AG09319 (cell line): ENCODE results near the gene DPM2.

ENCODE experiments used
- DNase-seq: peaks from one replicate; pipeline ENCODE4 v3.0.0-alpha.2; 2010; ENCODE audit warnings: low read depth; ENCODE audit errors: extremely low read depth
- TF ChIP-seq, protein P1 (sequence below): IDR thresholded peaks from 2 replicates; pipeline ENCODE4 v1.5.1; 2011; ENCODE audit warnings: low read depth, mild to moderate bottlenecking, inconsistent platforms, low read length, moderate library complexity

Gene DPM2

DNA sequence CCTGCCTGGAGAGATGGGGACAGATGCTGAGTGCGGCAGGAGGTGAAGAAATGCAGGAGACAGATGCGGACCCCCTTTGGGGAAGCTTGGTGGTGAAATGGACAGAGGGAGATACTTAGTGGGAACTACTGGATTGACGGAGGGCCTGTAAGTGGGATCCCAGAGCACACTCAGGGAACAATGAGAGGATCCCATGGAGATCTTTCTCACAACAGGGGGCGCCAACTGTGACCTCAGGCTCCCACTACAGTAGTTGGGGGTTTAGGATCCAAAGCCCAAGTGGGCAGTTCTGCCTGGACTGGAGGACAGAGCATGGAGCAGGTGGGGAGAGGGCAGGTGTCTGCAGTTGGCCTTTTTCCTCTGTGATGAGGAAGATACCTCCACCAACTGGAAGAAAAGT, 3.4 kb downstream of the DPM2 start:
- no peak for DNase-seq
- TF ChIP-seq, protein P1, sequence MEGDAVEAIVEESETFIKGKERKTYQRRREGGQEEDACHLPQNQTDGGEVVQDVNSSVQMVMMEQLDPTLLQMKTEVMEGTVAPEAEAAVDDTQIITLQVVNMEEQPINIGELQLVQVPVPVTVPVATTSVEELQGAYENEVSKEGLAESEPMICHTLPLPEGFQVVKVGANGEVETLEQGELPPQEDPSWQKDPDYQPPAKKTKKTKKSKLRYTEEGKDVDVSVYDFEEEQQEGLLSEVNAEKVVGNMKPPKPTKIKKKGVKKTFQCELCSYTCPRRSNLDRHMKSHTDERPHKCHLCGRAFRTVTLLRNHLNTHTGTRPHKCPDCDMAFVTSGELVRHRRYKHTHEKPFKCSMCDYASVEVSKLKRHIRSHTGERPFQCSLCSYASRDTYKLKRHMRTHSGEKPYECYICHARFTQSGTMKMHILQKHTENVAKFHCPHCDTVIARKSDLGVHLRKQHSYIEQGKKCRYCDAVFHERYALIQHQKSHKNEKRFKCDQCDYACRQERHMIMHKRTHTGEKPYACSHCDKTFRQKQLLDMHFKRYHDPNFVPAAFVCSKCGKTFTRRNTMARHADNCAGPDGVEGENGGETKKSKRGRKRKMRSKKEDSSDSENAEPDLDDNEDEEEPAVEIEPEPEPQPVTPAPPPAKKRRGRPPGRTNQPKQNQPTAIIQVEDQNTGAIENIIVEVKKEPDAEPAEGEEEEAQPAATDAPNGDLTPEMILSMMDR: no peak

DNA sequence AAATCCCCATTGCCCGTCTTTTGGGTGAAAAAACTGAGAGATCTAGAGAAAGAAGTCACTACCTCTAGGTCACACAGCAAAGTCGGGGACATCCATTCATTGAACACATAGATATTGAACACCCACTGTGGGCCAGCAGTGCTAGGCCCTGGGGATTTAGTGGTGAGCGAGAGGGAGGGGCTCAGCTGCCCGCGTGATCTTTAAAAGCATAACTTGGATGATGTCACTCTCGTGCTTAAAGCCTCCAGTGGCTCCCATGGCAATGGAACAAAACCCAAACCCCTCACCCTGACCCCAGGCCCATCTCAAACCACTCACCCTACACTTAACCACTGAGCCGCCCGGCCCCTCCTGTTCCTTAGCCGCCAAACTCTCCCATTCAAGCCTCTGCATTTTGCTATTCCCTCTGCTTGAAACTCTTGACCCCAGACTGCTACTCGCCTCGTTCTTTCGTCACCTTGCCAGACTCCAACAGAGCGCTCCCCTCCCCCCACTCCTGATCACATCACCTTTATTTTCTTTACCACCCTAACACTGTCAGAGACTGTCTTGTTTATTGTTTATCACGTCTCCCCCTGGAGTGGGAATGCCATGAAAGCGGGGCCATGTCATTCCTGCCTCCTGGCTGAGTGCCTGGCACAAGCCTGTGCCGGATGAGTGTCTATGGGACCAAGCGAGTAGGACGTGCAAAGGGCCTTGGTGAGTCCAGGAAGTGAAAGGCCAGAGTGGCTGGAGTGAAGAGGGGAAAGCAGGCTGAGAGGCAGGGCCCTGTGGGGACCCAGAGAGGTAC, 6.4 kb downstream of the DPM2 start:
- TF ChIP-seq, protein P1: no peak
- no peak for DNase-seq

DNA sequence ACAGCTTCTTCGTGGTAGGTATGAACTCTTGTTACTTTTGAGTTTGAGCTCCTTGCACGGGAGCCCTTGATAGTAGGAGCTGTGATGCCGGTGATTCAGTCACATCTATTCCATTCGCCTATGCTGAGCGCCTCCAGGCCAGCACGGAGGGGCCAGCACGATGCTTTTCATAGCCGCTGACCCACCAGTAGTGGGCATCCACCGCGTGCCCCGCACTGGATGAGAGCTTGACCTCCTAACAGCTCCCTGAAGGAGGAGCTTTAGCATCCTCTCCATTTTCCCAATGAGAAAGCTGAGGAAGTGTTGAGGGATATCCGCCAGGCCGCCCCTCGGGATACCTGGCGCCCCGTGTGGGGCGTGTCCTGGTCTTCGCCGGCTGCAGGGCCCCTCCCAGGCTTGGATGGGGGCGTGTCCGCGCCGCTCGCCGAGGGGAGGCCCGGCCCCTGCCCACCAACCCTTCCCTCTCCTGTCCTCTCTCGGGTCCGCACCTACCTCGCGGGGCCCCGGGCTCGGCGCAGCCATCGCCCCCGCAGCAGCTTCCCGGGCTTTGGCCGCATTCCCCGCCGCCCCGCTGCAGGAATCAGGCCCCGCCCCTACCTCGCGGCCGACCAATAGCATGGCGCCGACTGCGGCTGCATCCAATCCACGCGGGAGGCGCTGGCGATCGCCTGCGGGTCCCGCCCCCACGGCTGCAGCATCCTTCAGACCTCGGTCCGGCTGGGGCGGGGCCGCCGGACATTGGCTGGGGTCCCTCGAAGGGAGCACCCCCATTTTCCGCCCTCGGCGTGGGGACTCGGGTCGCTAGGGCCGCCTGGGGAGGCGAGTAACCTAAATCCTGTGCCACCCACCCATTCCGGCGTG, 7.2 kb downstream of the DPM2 start, which contains the start of gene PIP5KL1:
PIP5KL1 (minus strand) TSS at position 547 of the 861 bp plus-strand sequence; CDS start at position 522, 25 bp downstream.
- TF ChIP-seq, protein P1: peak; percentile 26
- no peak for DNase-seq

DNA sequence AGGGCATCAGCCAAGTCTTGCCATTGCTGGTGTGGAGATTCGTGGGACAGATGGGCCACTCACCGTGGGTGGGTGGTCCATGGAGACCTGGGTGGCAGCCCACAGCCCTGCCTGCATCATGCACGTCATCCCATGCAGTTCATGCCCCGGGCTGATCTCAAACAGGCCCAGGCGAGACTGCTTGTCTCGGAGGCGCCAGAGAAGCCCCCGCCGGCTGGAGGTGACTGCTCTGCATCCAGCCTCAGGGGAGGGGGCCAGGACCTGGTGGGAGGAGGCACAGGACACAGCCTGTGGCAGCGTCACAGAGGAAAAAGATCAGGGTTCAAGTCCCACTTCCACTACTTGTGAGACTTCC, 8.1 kb downstream of the DPM2 start:
- TF ChIP-seq, protein P1: no peak
- DNase-seq: no peak

DNA sequence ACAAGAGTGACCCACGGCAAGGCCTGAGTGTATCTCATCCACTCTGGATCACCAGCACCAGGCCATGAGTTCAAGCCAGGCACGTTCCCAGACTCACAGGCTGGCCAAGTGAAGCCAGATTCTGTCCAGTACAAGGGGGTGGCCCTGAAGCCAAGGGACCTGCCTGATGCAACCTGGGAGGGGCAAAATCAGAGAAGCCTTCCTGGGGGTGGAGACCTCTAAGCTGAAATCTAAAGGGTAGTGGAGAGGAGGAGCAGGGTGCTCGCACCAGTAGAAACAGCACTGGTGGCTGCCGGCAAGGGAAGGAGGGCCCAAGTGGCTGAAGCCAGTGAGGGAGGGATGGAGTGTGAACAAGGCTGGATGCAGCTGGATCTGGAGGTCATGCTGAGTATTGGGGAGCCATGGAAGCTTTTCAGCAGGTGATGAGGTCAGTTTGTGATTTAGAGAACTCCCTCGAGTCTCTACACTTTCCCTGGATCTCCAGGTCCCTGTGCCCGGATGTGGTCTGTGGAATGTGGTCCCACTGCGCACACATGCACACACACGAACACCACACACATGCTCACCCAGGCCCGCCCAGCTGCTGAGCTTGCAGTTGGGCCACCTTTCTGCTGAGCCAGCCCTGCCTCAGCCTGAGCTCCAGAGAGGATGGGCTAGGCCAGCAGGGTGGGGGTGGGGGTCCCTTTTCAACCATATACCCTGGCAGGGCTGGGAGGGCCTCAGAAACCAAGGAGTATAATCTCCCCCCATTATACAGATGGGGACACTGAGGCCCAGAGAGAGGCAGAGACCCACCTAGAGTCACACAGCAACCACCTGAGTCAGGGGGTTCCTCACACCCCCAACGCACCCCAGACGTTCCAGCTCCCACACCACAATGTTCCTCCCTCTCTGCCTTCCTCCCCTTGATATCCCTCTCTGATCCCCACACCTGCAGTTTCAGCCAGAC, 8.7 kb downstream of the DPM2 start:
- no peak for DNase-seq
- TF ChIP-seq, protein P1: no peak

DNA sequence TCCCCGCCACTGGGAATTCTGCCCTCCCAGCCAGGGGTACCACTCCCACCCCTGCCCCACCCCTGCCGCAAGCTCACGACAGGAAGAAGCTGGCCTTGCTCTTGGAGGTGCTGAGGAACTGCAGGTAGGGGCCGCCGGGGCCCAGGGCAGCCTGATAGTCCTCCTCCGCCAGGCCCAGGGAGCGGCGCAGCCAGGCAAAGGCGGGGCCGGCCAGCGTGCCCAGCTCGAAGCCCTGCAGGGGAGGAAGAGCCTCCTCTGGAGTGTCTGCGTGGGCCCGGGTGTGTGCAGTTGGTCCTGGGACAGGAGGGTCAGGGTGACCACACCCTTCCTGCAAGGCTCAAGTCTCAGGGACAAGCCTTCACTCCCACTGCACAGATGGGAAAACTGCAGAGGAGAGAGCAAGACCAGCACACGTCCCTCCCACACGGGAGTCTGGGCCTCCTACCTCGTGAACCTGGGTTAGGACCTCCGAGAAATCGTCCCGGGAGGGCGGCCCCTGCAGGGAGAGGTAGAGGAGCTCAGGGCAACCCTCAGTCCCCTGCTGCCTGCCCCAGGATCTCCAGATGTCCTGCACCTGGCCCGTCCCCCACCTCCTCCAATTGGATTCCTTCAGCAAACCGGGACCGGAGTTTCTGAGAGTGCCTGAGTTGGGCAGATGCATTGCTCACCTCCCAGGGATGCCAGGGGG, 9.5 kb downstream of the DPM2 start:
- no peak for DNase-seq
- TF ChIP-seq, protein P1: no peak
